Placental epithelial cell (primary cell): ENCODE results near the gene FAM151A. TPM values are rescaled to one million over a fixed set of nuclear protein-coding genes. Genes with fewer than 3 reads are reported as not detected.

Source experiments
- total RNA-seq: library from RNA; depleted of rRNA; stranded (reverse); fragments of >200 nt; gene quantifications from 2 replicates; pipeline ENCODE4 v1.2.3, GENCODE V29; 2012

FAM151A gene
- not detected in 2 replicates for total RNA-seq

DNA sequence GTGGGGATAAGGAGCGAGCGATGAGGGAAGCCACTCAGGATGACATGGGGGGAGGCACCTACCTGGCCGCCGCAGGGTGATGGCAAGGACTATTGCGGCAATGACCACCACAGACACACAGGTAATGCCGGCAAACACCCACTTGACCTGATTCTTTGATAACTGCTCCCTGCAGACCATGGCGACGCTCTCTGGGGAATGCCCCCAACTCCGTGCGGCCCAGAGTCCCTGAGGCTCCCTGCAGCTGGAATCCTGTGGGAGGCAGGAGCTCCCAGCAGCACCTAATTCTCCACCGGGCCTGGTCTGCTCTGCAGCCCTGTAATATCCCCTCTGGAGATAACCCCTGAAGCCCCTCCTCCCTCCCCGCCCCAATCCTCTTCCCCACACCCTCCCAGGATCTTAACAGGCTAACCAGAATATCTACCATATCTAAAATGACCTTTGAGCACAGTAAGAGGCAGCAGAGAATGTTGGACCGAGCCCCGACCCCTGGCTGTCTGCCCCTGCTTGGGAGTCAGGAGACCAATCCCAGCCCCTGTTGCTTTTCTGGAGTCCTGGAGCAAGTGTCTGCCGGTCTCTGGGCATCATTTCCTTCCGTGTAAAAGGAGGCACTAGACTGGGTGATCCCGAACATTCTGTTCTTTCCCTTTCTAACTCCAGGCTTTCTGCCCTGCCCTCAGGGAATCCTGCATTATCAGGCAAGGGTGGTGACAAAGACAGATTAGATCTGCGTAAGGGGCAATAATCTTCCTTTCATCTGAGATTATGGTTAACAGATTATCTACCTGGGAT, at the start of gene FAM151A:
FAM151A (minus strand) TSS at position 310 of the 792 bp plus-strand sequence; CDS start at position 180, 130 bp downstream.

DNA sequence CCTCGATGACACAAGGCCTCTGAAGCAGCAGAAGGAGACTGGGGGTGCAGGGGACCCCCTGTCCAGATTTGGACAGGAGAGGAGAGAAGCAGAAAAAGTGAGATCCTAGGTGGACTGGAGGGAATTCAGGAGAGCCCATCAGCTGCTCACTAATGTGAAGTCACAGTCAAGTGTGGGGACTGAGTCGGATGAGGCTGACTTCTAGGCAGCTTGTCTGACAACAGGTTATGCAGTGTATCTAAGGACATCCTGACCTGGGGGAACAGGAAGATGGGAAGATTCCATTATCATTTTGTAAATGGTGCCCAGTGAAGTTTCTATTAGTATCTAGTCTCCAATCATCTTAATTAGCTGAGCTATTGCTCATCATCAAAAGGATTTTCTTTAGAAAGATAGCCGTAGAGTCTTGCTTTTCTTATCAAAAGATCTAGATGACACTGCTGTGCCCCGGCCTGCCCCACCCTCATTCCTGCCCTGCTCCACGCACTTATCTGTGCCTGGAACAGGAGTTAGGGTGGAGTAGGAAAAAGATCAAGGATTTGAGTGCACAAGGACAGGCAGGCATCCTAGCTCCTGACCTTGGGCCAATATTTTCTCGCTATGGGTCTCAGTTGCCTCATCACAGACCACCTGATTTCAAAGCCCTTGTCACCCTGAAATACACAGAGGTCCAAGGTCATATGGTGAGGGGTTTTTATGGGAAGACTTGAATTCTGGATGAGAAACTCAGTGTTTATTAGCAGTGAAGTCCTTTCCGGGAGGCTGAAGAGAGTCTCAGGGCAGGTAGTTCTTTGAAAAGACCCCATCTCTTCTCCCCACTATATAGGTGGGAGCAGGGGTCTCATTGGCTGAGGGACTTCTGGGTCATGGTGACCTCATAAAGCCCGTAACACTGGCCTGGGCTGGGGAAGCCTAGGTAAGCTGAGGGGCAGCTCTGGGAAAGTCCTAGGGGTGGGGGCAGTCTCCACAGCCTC, 17.8 kb upstream of the FAM151A start, which contains the start of gene MROH7:
MROH7 (plus strand) TSS at position 924 of the 974 bp plus-strand sequence. CDS start 11,141 bp downstream, outside the sequence.

Other genes with a start within 250 kb of the FAM151A start
- 7.8 and 9.4 TPM in 2 replicates for gene SSBP3, start 217.1 kb downstream of the FAM151A start, total RNA-seq
- gene ACOT11, start 75.3 kb downstream of the FAM151A start, total RNA-seq, result 5.1 and 6.1 TPM in 2 replicates
- gene MROH7, start 18.3 kb upstream of the FAM151A start, total RNA-seq, result 1.1 and 1.2 TPM in 2 replicates
- gene TTC4, start 92.3 kb upstream of the FAM151A start, total RNA-seq, result 16.2 and 16.5 TPM in 2 replicates
- 5.5 and 9.5 TPM in 2 replicates for gene PARS2, start 141.0 kb upstream of the FAM151A start, total RNA-seq
- 17.3 and 22.6 TPM in 2 replicates for gene TTC22, start 177.8 kb upstream of the FAM151A start, total RNA-seq